Stimulated activated CD8-positive, alpha-beta memory T cell treated with anti-CD3 and anti-CD28 coated beads, Interleukin-2, amount 100 ng/mL, for 1 hour (primary cell): ENCODE data around the gene ANTXR1.

Experiments
- DNase-seq, 2 donors: peaks; one replicate each; pipeline ENCODE4 v3.0.0-alpha.2; 2020; ENCODE audit warnings: low read depth in 2 of 2

ANTXR1 gene

DNA sequence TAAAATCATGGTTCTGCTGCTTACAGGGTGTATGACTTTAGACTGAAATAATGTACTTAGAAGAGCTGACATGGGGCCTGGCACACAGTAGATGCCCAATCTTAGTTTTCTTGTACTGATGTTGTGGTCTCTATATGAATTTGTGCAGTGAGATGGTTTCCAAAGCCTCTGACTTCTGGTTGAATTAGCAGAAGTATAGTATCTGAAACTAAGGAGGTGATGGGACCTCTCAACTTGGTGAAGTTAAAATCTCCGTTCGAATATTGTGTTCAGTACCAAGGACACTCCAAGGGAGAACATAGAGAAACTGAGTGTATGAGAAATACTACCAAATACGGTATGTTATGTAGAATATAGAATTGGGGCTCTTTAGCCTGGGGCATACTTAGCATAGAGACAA is 120.9 kb downstream of the ANTXR1 start:
- DNase-seq = no peak

DNA sequence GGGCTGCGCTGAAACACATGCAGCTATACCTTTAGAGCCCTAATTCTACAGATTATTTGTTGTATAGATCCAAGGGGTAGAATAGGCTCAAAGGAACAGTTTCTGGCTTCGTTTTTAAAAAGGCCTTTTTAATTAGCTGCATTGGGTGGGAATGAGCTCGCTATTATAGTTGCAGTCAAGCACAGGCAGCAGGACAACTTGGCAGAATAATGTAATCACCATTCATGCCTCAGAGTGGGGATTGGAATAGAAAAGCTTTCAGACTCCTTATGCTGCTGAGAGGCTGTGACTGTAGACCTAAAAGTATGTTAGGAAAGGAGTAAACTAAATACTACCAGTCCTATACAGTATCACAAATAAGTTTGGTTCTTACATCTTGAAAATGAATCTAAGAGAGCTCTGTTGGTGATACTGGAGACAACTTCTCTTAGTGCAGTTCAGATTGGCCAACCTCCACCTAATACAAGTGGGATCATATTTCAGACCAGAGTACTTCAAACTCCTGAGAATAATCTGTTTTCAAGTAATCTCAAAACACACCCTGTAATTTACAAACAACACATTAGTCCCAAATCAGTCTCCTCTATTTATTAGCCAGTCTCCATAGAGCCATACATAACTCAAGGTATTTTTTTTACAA is 121.4 kb downstream of the ANTXR1 start:
- no peak for DNase-seq

DNA sequence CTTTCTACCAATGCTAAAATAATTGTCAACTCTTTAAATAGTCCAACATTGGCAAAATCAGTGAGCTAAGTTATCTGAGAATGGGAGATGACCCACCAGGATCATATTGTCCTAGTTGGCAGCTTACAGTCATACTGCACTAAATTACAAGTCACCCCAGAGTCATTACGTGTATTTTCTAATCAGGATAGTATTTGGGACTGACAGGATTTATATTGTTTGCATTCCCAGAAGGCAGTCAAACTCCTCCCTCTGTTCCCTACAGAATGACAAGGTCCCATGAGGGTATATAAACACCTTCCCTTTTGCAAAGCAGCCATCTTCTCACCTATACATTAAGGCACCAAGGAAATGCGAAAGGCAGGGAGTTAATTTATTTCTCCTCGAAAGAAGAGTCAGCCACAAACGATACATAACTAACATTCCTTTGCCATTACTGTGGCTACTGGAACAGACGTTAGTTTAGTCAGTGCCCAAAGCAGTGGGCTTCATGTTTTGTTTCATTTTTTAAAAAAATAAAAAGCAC is 125.3 kb downstream of the ANTXR1 start:
- no peak for DNase-seq

DNA sequence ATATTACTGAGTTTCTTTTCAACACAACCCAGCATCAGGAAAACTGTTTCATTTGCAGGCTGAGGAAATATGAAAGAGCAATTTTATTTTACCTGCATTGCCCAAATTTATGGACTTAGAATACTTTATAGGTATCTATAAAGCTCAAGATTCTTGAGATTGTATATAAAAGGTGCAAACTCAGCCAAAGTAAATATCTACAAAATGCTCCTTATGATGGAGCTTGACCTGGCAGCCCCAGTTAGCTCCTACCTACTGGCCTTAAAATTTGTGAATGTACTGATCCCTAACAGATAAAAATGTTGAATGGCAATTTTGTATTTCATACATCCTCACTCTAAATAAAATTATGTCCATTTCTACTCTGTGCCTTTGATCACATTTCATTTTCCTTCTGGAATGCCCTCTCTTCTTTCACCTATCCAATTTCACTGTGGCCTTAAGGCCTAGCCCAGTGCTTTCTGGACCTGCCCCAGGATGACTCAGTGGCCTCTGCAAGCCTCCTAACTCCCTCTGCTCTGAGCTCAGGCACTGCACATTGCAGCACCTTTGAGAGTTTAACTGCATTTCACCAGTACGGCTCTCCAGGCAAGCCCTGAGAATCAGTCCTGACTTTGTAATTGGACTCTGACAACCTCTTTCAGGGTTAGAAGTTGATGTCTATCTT is 125.9 kb downstream of the ANTXR1 start:
- no peak for DNase-seq

DNA sequence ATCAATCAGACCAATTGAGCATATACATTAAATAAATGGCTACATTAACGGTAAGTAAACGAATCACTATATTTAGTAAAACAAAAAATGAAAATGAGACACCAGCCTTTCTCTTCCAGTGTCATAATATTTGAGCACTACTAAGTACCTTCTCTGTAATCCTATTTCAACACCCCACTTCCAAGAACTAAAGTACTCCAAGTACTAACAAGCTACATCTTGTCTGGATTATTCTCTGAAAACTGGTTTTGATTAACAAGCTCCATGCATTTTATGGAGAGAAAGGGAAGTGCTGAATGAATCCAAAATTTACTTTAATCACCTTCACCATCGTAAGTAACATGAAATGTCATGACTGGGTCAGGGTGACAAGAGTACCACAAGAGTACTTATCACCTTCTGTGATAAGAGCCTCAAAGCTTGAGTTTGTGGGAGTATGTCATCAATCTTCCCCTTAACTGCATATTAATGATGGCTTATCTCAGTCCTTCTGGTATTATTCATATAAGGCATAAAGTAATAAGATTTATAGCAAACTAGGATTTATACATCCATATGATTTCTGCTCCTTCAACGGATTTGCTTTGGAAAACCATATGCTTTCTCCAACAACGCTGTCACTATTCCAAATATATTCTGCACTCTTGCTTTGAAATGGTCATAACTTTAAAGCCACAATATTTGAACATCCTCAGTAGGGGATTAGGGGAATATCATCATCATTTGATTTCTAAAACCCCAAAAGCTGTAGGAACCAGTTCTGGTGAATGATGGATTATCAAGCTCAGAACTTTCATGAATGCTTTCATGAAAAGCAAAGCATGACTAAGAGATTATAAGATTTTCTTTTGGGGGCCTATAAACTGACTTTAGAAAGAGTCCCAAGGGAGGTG is 127.0 kb downstream of the ANTXR1 start:
- no peak for DNase-seq

DNA sequence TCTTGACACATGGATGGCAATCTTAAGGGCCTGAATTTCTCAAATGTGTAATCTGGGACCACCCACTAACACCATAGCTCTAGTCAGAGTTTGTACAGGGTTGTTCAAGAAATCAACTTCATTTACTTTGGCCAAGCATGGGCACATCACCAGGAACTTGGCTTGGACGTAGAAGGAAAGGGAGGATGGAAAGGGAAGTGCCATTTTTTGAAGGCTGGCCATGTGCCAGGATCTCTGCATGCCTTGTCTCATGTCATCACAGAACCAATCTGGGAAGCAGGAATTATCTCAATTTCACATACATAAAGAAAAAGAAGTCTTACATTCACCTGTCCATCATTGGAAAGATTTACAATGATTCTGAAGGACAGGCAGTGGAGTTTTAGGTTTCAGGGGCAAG is 128.1 kb downstream of the ANTXR1 start:
- no peak for DNase-seq

DNA sequence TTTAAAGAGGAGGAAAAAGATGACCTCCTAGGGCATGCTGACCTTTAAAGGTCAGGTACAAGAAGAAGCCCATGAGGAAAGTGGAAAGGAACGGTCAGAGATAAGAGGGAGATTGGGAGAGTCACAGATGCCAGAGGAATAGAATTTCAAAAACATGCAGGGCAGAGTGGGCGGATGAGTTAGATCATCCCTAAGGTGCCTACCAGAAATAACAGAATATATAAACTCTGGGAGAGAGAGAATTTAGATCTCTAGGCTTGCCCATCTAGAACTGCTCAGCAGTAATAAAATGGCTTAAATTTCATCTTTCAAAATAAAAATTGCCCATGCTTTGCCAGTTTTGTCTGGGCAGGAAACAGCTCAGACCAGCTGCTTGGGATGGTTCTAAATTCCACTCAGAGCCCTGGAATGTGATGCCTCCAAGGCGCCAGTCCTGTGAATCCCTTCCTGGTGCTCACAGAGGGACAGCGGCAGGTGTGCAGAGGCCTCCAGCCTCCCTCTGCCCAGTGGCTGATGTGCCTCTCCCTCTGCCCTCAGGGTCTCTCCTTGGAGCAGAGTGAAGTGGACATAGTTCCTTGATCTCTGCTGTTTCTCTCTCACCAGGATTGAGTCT is 130.9 kb downstream of the ANTXR1 start:
- no peak for DNase-seq

DNA sequence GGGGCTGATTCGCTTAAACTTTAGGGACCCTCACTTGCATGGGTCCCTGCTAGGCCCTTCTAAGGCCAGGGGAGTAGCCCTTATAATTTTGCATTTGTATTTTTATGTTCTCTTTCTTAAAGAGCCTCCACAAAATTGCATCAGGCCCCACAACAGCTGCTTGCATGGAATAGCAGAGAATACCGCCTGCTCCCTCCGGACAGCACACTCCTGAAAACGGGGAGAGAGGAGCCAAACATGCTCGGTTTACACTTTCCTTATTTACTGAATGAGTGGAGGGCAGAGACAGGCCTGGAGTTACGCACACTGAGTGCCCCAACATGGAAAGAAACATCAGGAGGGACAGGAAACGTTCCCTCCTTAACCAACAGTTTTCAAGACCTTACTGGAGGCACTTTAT is 132.2 kb downstream of the ANTXR1 start:
- no peak for DNase-seq

DNA sequence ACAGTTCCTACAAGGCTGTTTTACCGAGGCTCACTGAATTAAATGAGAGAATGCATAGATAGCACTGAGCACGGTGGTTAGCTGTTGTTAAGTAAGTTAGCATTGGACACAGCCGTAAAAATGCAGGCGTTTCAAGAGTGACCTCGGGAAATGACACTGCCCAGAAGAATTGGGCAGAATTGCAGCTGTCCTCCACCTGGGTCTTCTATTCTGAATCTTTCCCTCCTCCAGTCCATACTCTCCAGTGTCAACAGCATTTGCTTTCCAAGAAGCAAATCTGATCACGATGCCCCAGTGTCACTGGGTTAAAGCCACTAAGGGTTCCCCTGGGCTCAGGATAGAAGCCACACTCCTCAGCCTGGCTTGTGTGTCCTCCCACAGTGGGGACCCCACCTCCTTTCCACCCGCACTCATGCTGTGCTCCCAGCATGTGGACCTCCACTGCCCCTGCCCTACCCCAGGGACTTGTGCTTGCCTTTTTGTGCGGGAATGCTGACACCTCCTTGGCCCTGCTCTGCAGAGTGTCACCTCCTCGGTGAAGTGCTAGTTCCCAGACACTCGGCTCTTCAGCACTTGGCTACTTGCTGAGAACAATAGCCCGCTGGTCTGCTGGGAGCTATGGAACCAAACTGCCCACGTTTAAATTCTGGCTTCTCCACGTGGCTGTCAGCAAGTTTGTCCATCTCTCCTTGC is 135.0 kb downstream of the ANTXR1 start:
- no peak for DNase-seq

DNA sequence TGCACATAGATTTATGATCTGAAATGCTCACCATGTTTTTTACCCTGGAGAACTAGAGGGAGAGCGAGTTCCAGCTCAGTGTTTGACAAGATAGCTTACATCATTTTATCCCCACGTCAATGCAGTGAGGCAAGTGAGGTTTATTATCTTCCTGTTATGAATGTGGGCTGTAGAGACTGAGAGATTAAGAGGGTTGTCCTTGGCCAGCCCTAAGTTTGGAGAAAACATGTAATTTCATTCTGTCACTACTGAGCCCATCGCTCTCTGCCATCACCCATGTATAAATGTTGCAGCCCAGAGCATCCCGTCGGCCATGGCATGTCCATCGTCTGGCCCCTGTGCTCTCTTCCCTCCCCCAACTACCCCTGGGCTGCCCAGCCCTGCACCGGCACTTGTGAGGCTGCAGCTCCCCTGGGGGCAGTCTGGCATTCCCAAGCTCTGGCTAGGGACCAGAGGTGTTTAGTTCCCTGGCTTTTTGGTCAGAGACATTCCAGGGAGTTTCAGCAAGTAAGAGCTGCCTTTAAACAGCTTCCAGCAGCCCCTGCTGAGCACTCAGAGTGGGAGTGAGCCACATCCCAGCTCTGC is 136.7 kb downstream of the ANTXR1 start:
- no peak for DNase-seq

DNA sequence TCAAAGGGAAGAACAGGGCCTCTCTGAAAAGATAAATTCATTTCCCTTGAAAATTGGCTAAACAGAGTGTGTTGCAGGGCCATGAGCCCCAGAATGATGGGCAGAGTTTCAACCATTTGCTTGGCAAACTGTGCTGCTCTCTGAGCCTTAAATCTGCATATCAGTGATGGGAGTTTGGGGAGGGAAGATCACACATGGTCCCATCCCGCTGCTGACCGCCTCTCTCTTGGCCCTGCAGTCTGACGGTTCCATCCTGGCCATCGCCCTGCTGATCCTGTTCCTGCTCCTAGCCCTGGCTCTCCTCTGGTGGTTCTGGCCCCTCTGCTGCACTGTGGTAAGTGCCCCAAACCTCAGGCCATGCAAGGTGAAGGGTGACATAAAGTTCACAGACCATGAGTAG is 139.0 kb downstream of the ANTXR1 start:
- no peak for DNase-seq

DNA sequence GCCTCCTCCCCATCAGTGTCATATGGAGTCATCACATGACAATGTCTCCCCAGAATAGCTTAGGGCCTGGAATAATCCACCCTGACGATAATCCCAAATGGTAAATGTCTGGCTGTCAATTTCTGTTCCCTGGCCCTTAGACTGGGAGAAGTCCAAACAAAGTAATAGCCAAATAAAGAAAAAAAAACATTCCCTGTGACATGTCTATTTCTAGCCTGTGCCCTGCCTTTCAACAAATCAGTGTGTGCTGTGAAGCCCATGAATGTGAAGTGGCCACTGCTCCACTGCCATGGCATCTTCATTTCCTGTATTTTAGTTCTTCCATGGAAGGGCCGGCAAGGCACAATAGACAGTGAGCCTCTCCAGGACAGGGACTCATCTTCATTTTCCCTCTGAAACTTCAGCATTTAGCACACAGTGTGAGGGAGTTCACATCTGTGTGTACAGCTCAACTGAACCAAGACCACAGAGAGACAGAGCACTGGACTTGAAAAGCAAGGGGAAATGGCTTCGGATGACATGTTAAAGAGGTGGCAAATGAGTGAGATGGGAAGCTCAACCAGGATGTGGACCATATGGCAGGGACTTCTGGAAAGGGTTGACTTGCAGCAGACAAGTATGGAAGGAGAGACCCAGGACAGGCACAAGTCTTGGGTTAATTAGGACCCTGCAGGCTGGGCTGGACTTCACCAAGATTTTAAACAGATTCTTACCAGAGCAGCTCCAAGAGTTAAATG is 140.0 kb downstream of the ANTXR1 start:
- no peak for DNase-seq

DNA sequence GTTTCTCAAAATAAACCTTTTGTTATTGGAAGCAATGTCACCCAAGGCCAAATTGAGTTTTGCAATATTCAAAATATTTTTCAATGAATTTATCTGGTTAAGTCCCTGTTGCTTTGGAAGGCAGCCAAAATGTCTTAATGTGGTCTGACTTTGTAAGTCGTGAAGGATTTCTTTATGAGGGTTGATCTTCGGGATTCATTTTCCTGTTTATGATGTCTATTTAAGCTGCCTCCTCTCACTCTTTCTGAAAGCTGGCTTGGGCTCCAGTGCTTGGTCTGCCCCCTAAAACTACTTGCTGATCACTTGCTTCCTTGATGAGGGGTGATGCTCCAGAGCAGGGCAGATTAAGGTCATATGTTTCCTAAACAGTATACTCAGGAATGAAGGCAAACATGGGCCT is 141.1 kb downstream of the ANTXR1 start:
- no peak for DNase-seq

DNA sequence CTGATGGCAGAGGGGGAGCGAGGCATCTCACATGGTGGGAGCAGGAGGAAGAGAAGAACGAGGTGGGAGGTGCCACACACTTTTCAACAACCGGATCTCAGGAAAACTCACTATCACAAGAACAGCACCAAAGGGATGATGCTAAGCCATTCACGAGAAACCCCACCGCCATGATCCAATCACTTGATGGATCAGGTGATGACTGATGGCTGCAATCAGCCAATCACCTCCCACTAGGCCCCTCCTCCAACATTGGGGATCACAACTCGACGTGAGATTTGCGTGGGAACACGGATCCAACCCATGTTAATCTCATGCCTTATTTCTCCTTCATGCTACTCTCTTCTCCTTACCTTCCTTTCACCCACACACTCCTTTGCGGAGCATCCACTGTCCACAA is 143.6 kb downstream of the ANTXR1 start:
- DNase-seq = no peak

DNA sequence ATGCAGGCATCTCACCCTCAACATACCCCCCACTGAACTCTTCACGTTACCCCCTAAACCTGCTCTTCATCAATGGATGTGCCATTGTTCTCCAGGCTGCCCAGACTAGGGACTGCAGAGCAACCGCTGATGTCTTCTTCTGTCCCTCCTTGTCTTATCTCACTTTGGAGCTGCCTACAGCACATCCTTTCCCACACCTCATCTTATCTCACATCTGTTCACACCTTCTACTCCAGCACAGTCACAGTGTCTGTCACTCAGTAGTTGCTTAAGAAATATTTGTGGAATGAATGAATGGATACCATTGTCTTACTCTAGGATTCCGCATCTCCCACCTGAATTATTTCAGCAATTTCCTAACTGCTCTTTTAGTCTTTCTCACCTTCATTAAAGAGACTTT is 144.5 kb downstream of the ANTXR1 start:
- no peak for DNase-seq

DNA sequence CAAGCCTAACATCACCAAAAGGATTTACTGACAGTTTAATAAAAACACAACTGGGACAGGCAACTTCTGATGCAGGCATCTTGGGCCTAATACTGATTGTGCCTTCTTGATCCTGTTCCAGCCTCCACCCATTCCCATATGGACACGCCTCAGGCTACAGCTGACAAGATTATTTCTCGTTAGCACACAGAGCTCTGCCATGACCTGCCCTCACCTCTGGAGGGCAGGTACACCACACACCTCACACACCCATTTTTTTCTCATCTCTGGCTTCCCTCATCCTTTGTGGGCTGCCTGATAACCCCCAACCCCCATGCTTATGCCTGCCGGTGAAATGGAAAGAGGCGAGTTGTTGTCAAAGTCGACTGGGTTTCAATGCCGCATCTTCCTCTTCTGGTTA is 147.0 kb downstream of the ANTXR1 start:
- DNase-seq = no peak

DNA sequence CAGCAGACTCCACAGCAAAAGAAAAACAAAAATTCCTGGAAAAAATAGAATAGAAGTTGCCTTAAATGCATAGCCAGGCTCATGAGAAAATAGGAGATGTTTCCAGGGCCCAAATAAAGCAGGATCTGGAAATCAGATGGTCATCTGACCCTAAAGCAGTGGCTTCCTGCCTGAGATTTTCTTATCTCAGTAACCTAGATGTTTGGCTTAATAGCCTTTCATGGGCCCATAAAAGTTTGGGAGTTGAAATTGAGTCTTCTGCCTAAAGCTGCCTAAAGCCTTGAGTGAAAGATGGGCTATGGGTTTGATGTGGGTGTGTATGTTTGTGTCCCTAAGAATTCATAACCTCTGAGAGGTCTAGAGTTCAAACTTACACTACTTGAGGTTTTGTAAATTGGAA is 149.1 kb downstream of the ANTXR1 start:
- DNase-seq = no peak

DNA sequence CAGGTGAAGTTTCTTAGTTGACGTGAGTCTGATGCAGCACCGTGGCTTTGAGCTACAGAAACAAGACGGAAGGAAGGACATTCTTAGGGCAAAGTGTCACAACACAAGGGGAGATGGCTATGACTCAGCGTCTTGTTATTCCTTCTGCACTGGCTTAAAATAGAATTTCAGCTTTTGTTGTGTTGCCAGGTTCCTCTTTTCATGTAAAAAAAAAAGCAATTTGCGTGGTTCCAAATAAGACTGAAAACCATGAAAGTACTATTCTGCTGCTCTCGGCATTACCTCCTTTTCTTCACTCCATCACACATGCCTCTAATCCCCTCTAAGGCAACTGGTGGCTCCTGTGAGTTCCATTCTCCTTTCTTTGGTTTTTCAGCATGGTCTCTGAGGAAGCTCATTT is 150.1 kb downstream of the ANTXR1 start:
- DNase-seq = no peak

DNA sequence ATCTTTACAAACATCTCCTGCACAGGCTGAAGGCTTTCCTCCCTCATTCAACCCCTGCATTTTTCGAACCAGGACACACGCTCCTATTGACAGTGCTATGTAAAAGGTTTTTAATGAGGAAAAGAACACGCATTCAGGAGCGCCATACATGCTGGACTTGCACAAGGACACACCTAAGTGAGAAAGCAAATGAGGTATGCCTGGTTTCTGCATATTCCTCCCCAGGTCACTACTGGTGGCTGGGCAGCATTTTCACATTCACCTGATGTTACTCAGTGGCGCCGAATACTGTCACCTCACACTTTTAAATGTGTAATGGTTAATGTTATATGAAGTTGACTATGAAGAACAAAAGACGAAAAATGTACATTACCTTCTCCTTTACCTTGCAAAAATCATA is 150.6 kb downstream of the ANTXR1 start:
- no peak for DNase-seq

DNA sequence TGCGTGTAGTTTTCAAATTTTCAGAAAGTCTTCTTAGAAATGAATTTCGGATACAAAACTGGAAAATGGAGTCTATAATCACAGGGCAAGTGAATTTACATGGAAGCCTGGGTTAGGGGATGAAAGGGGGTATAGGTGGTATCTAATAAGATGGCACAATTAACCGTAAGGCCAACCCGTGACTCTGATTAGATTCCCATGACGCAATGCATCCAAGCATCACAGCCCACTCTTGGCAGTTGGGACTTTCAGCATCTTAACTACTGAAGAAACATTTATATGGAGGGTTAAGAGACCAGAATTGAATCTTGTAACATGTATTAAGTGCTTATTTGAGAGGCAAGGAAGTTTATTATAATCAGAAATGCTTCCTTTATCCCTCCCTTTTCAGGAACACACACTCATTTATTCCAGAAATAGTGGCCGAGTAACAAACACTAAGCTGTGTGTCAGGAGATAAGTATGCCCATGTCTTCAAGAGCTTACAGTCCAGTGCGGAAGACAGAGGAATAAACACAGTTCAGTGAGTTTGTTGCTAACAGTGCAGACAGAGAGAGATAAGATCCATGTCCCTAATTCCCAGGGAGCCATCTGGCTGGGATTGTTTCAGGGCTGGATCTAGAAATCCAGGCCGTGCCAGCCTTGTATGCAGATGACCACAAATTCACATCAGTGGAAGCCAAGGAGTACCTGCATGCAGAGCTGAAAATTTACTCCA is 151.2 kb downstream of the ANTXR1 start:
- no peak for DNase-seq
